ENCODE measurements around the gene ZNF689.
"Not testable (repeated sequence)": the region's sequence is repeated elsewhere in the genome, so short reads cannot be mapped to it uniquely, and the experiment has no call there.

The ZNF689 gene

DNA sequence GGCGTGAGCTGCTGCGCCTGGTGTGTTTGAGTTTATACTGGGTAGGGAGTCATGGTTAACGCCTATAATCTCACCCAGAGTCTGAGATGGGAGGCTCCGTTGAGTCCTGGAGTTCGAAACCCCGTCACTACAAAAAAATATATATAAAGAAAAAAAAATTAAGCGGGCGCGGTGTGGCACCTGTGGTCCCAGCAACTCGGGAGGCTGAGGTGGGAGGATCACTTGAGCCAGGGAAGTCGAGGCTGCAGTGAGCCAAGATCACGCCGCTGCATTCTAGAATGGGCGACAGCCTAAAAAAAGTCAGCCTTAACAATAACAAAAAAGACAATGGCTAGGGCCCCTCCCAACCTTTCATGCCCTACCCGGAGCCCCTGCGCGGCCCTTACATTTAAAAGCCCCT lies 23.3 kb upstream of the ZNF689 start:
- no peak for DNase-seq

DNA sequence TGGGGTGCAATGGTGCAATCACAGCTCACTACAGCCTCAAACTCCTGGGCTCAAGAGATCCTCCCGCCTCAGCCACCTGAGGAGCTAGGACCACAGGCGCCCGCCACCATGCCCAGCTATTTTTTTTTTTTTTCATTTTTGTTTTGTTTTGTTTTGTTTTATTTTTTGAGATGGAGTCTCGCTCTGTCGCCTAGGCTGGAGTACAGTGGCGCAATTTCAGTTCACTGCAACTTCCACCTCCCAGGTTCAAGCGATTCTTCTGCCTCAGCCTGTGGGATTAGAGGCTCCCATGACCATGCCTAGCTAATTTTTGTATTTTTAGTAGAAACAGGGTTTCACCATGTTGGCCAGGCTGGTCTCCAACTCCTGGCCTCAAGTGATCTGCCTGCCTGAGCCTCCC lies 22.3 kb upstream of the ZNF689 start:
- DNase-seq: not testable (repeated sequence)

DNA sequence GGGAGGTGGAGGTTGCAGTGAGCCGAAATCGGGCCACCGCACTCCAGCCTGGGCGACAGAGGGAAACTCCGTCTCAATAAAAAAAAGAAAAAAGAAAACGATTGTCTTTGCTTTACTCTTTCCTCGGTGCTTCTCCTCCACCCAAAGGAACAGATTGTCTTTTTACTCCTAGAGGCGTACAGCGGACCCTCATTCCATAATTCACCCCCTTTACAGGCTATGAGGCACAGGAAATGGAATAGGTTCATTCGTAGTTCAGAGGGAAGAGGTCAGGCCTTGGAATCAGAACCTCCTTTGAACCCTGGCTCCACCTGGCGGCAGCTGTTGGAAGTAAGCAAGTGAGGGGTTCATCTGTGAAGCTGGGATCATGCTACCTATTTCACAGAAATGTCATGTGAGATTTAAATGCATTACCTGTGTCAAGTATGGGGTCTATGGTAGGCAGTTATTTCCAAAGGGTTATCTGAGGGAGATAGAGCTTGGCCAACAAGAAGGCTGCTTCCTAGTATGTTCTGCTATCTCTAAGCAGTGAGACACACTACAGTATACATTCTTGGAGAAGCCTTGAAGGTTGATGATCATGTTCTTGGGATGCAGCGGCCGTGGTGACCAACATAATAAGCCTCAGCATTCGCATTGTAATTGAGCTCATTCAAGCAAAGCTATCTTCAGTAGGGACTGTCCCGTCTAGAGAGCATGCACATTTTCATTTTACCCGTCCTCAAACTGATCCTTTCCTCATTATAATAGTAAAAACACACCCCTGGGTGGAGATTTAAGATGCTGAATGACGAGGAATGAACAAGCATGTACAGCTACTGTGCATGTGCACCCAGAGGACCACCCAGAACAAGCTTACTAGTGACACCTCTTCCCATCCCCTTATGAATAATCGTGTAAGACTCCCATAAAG lies 18.7 kb upstream of the ZNF689 start:
- DNase-seq: peak; percentile 47 to 80

DNA sequence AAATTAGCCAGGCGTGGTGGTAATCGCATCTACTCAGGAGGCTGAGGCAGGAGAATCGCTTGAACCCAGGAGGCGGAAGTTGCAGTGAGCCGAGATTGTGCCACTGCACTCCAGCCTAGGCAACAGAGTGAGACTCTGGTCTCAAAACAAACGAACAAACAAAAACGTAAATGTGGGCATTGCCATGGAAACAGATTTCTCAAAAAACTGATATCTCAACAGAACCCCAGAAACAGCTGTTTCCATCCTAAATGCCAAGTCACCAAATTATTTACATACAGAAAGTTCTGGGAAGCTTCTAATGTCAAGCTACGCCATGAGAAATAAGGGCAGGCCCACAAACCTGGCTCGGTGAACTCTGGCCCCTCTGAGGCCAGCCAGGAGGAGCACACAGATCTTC lies 16.0 kb upstream of the ZNF689 start:
- no peak for DNase-seq

DNA sequence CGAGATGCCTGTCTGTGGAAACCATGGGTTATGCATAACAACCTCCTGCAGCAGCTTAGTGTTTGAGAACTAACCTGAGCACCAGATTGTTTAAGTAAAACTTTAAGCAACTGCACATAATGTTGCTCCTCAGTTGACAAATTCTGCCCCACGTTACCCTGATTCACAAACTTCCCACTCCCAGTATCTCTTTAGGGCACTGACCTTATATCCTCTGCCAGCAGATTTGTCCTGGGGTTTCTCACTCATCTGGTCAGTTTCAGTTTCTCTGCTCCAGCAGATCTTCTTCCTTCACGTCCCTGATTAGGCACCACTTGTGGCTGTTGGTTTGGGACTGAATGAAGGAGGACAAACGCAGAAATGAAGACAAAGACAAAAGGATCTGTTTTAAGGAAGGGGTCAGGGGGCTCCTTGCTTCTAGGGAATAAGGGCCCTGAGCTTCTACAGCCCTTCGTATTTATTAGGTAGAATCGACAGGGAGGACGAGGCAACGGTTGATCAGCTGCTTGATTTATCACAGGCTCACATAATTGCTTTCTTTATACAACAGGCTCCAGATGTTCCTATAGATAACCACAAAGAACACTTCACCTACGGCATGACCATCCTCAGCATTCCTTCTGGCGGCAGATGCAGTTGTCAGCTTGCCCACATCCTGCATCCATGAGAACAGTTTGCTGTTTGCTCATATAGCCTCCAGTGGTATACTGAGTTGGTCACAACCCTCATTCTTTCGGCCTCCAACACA lies 13.5 kb upstream of the ZNF689 start:
- DNase-seq: no peak

DNA sequence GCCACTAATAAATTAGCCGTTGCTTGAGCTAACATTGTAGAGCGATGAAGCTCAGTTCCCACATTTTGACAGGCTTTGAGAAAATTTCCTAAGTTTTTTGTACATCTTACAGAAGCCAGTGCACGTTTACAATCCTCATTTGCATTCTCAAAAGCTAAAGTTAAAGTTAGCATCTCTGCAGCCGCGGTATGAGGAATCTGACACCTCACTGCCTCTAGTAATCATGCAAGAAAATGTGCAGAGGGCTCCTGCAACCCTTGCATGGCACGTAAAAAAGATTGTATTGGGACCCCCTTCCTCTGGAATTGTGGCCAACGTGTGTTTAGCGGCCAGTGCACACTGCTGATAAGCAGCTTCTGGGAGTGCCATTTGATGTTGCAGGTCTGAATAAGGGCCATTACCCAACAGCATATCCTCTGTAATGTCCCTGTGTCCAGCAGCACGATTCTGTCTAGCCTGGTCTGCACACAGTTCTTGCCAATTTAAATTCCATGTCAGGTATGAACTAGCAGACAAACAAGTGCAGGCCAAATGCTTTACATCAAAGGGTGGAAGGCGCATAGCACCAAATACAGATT lies 12.4 kb upstream of the ZNF689 start:
- DNase-seq: no peak

DNA sequence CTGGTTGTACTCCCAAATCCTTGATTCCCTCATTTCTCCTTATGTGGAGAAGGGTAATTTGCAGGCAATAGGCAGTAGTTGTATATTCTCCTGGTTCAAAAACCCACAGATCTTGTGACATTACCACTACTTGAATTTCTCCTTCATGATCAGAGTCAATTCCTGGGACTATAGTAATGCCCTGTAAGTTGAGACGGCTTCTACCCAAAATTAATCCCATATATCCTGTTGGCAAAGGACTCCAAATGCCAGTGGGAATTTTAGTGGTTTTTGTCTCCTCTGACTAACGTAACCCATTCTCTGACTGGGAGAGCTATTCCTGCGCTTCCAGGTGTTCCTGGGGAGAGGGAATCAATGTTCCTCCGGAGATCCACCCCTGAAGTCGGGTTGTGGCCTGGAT lies 11.6 kb upstream of the ZNF689 start:
- no peak for DNase-seq

DNA sequence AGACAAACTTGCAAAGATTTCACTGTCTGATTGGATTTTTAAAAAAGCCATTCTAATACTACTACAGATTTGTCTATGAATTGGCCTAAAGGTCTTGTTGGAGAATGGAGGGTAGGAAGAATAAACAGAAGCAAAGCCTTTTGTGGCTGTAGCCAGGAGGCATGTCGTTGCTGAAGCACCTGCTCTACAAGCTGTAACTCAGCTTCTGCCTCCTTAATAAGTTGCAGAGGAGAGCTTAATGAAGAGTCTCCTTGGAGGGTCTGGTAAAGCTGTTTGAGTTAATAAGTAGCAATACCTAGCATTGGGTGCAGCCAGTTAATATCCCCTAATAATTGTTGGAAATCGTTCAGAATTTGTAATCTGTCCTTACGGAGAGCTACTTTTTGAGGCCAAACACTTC lies 10.0 kb upstream of the ZNF689 start:
- peak in 1 of 2 experiments; percentile 27 for DNase-seq

DNA sequence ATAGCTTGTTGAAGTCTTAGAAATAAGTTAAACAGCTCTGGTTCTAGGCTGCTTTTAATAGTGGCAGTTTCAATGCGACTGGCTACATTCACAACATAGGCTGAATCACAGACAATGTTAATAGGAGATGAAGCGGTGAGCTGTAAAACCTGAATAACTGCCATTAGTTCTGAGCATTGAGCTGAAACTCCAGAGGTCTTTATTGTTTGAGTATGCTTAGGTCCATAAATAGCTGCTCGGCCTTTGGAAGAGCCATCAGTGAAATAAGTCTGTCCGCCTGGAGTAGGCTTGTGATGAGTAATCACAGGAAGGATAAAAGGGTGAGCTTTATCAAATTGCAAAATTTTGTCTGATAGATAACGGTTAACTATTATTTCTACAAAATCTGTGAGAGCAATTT lies 9.4 kb upstream of the ZNF689 start:
- no peak for DNase-seq

DNA sequence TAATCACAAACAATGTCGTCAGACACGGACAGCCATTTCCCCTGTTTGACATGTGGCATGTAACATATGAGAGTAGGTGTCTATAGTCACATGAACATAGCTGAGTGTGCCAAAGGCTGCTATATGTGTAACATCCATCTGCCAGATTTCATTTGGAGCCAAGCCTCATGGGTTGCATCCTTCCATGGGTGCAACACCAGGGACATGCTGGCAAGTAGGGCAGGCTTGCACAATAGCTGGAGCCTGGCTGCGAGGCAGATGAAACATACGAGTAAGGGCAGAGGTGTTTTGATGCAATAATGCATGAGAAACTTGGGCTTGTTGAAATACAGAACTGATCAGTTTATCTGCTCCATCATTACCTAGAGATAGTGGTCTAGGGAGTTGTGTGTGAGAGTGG lies 9.0 kb upstream of the ZNF689 start:
- no peak for DNase-seq

DNA sequence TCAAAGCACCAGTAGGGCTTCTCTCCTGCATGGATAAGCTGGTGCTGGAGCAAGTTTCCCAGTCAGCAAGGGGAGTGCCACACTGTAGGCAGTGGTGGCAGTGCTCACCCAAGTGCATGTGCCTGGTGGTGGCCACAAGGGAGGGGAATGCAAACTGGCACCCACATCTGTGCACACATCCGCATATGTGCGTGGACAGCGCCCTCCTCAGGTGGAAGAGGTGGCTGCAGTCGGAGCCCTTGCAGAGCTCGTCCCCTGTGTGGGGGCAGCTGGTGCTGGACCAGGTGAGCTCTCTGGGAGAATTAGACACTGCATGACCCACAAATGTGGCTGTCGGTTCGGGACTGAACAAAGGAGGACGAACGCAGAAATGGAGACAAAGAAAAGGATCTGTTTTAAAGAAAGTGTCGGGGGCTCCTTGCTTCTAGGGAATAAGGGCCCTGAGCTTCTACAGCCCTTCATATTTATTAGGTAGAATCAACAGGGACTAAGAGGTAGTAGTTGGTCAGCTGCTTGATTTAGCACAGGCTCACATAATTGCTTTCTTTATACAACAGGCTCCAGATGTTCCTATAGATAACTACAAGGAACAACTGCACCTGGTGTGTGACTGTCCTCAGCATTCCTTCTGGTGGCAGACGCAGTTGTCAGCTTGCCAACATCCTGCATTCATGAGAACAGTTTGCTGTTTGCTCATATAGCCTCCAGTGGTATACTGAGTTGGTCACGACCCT lies 5.3 kb upstream of the ZNF689 start:
- peak; percentile 55 to 90 for DNase-seq

DNA sequence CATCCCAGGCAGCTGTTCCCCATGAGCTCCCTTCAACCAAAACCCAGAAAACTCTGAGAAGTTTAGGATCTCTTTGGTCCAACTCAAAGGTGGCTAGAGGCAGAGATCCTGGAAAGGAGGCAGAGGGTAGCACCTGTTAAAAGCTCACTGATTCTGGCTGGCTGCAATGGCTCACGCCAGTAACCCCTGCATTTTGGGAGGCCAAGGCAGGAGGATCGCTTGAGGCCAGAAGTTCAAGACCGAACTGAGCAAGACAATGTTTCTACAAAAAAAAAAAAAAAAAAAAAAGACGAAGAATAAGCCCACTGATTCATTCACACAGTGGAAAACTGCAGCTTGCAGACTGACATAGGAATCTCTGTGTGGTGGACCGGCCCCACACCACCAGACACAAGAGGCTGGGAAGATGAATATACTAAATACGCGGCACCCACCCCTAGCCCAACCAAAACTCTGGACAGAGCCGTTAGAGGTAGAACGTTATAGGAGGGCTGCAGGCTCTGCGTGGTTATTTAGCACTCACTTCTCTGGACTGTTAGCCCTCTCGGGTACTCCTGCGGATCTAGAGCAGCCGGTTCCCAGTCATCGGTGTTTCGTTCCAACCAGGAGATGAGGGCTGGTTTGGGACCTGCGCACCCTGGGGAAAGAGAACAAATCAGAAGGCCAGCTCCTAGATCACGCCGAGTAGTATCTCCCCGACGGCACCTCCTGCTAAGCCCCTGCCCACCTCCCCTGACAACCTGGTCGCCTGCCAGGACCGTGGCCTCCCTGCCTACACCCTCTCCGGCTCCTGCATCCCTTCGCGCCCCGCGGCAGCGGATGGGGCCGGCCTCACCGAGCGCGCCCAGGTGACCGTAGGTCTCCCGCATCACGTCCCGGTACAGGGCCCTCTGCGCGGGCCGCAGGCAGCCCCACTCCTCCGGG lies 925 bp downstream of the ZNF689 start:
- DNase-seq: peak; percentile 27 to 32

DNA sequence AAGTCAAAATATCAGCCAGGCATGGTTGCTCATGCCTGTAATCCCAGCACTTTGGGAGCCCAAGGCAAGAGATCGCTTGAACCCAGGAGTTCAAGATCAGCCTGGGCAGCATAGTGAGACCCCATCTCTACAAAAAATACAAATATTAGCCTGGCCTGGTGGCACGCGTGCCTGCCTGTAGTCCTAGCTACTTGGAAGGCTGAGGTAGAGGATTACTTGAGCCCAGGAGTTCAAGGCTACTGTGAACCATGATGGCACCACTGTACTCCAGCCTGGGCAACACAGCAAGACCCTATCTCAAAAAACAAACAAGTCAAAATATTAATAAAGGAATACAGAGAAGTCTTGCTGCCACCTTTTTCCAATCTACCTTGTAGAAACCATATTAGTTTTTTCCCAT lies 4.2 kb downstream of the ZNF689 start:
- no peak for DNase-seq

DNA sequence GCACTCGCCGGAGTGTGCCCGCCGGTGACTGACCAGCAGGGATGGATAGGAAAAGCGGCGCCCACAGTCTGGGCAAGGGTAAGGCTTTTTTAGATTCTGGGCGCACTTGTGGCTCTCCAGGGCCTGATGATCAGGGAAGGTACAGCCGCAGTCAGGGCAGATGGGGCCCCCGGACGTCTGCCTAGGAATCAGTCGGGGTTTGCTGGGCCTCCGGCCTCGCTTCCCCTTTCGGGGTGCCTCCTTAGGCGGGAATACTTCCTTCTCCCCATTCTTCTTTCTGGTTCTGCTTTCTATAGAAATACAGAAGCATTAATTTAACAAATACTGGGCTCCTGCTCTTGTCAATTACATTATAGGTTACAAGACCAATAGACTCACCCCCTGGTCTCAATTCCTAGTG lies 5.0 kb downstream of the ZNF689 start:
- no peak for DNase-seq

DNA sequence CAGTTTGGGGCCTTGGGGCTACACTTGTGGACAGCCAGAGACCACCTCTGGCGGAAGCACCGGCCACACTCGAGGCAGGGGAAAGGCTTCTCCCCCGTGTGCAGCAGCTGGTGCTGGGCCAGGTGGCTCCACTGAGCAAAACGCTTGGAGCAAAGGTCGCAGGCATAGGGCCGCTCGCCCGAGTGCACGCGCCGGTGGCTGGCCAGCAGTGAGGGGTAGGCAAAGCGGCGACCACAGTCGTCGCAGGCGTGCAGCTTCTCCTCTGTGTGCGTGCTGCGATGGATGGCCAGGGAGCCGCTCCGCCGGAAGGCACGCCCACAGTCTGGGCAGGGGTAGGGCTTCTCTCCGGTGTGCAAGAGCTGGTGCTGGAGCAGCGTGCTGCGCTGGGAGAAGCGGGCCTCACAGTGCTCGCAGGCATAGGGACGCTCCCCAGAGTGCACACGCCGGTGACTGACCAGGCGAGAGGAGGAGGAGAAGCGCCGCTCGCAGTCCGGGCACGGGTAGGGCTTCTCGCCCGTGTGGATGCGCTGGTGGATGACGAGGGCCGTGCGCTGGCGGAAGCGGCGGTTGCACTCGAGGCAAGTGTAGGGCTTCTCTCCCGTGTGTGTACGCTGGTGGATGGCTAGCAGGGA lies 5.8 kb downstream of the ZNF689 start:
- DNase-seq: no peak

DNA sequence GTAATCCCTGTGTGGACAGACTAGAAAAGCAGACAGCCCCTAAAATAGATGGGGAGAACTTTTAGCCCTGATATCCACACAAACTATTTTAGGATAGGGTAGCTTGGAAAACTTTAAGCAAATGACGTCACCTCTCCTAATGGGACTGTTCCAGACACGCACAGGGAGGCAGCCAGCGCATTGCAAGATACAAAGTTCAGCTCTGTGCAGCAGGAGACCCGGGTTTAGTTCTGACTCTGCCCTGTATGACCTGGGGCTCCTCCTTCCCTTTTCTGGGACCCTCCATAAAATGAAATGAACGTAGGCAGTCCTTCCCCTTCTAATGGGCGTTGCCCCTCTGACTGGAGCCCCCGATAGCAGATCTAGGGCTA lies 6.3 kb downstream of the ZNF689 start:
- no peak for DNase-seq

DNA sequence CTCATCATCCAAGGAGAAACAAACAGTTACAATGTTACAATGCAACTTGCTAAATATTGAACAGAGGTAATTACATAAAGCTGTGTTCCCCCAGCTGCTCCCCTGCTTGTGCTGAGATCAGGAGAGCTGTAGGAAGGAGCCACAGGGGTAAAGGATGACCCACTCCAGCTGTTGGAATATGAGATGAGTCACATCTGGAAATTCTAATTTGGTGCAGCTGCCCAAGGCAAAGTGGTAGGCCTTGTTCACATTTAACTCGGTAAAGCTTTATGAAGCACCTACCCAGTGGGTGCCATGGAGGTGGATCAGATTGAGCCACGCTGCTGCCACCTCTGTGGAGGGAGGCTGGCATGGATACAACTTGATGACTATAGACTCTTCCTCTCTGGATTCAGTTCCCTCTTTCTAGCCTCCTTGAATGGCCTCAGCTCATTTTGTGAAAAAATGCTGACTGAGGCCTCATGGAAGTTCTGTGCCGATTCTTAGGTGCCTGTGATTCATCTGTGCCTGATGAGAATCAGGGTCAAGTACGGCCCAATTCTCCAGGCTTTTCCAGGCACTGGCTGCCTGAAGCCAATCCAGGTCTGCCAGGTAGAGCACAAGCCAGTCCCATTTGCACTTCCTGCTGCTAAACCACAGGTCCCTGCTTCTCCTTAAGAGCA lies 7.4 kb downstream of the ZNF689 start:
- no peak for DNase-seq

DNA sequence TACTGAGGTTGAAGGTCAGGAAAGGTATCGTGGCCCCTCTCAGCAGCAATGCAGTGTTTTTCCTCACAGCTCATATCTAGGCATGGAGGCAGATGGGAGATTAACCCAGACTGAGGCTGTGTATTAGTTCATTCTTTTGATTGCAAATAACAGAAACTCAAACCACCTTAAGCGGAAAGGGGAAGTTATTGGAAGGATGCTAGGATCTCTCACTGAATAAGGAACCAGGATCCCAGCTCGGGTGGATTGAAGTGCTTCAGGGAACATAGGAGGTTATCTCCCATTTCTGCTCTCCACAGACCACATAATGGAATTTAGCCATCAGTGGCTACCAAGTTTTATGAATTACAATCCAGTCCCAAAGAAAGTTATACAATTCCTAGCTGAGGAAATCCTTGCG lies 8.2 kb downstream of the ZNF689 start:
- no peak for DNase-seq

DNA sequence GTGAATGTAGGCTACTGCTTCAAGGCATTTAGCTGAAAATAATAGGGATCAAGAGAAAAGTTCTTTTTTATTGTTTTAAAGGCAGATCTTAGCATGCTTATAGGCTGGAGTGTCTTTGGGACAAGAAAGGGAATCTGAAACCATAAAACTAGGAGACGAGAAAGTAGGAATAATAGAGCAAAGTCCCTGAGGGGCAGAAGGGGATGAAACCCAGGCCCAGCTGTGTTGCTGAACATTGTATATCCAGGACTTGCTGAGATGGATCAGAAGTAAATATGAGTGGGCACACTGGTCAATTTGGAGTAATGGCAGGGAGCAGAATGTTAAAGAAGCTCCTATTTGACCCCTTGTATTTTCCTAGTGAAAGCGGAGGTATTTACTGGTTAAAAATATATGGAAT lies 9.3 kb downstream of the ZNF689 start:
- no peak for DNase-seq

DNA sequence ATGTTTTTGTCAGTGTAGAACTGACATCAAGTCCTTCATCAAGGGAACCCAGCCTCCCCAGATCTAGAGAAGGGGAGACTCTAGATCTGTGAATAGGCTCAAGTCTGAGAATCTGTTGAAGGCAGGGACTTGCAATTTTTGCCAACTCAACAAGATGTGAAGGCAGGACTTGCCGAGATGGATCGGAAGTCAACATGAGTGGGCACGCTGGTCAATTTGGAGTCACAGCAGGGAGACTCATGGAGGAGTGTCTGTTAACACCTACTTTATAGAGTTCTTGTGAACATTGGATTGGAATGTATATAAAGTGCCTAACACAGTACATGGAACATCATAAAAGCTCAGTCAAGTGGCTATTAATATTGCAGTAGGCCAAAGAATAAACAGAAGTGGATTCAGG lies 10.0 kb downstream of the ZNF689 start:
- DNase-seq: no peak

DNA sequence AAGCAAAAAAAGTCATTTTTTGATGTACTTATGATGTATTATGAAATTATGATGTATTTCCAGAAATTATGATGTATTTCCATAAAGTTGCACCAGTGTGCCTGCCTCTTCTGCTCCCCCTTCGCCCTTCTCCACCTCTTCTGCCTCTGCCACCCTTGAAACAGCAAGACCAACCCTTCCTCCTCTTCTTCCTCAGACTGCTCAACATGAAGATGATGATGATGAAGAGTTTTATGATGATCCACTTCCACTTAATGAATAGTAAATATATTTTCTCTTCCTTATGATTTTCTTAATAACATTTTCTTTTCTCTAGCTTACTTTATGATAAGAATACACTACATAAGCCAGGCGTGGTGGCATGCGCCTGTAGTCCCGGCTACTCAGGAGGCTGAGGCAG lies 17.3 kb downstream of the ZNF689 start:
- DNase-seq: no peak

All from NCI-H524 (cell line).